Measurements from ENCODE around the gene GLRX3. TPM values are rescaled to one million over a fixed set of nuclear protein-coding genes. Genes with fewer than 3 reads are reported as not detected.

The GLRX3 gene
- total RNA-seq, 1 donor from 2014 or later = 137 TPM

DNA sequence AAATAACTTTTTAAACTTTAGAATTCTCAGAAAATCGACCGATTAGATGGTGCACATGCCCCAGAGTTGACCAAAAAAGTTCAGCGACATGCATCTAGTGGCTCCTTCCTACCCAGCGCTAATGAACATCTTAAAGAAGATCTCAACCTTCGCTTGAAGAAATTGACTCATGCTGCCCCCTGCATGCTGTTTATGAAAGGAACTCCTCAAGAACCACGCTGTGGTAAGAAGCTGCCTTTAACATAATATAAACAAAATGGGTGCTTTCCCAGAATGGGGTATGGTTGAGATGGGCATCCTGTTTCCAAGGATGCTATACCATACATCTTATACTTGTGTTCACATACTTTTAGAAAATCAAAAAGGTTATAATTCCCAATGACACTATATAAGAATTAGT lies 24.6 kb downstream of the GLRX3 start:
- no peak overlapping the region for H3K27ac ChIP-seq (ENCODE audit: low read depth, low read length)
- no peak for TF ChIP-seq EZH2 (IDR thresholded peaks at IDR 0.05; ENCODE audit: insufficient read depth, low read length)
- TF ChIP-seq, protein P1, sequence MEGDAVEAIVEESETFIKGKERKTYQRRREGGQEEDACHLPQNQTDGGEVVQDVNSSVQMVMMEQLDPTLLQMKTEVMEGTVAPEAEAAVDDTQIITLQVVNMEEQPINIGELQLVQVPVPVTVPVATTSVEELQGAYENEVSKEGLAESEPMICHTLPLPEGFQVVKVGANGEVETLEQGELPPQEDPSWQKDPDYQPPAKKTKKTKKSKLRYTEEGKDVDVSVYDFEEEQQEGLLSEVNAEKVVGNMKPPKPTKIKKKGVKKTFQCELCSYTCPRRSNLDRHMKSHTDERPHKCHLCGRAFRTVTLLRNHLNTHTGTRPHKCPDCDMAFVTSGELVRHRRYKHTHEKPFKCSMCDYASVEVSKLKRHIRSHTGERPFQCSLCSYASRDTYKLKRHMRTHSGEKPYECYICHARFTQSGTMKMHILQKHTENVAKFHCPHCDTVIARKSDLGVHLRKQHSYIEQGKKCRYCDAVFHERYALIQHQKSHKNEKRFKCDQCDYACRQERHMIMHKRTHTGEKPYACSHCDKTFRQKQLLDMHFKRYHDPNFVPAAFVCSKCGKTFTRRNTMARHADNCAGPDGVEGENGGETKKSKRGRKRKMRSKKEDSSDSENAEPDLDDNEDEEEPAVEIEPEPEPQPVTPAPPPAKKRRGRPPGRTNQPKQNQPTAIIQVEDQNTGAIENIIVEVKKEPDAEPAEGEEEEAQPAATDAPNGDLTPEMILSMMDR (IDR thresholded peaks at IDR 0.05; ENCODE audit: insufficient read depth, low read depth, low read length) = no peak
- H3K36me3 ChIP-seq (ENCODE audit: insufficient read depth, low read length) = peaks cover 27% of the 10 kb centered on the region
- FAIRE-seq = no peak
- H3K4me3 Mint-ChIP-seq (ENCODE audit: unreplicated experiment) = no peak overlapping the region
- no peak for DNase-seq (ENCODE audit: low read depth)
- H3K4me1 ChIP-seq (ENCODE audit: insufficient read depth, low read length) = no peaks in the 10 kb centered on the region
- peaks cover 9% of the 10 kb centered on the region for H3K36me3 Mint-ChIP-seq (ENCODE audit: low read depth, unreplicated experiment)
- no peak overlapping the region for H3K9ac ChIP-seq (ENCODE audit: low read length)
- no peaks in the 10 kb centered on the region for H3K9me3 Mint-ChIP-seq (ENCODE audit: unreplicated experiment)
- H2AFZ ChIP-seq (ENCODE audit: low read depth, low read length) = no peak overlapping the region
- H3K27me3 Mint-ChIP-seq (ENCODE audit: low read depth, unreplicated experiment) = no peaks in the 10 kb centered on the region
- H3K79me2 ChIP-seq (ENCODE audit: insufficient read depth, low read length) = peaks cover 44% of the 10 kb centered on the region
- H3K4me1 Mint-ChIP-seq (ENCODE audit: low read depth, unreplicated experiment) = no peaks in the 10 kb centered on the region
- no peak overlapping the region for H3K27ac Mint-ChIP-seq (ENCODE audit: unreplicated experiment)
- peaks cover 61% of the 10 kb centered on the region for H4K20me1 ChIP-seq (ENCODE audit: insufficient read depth, low read length)
- H3K4me3 ChIP-seq (ENCODE audit: insufficient read depth, low read depth, low read length) = no peak overlapping the region
- no peaks in the 10 kb centered on the region for H3K27me3 ChIP-seq (ENCODE audit: insufficient read depth, low read length)
- H3K9me3 ChIP-seq (ENCODE audit: insufficient read depth, low read depth, low read length) = no peaks in the 10 kb centered on the region
- H3K4me2 ChIP-seq (ENCODE audit: low read length) = no peak overlapping the region

DNA sequence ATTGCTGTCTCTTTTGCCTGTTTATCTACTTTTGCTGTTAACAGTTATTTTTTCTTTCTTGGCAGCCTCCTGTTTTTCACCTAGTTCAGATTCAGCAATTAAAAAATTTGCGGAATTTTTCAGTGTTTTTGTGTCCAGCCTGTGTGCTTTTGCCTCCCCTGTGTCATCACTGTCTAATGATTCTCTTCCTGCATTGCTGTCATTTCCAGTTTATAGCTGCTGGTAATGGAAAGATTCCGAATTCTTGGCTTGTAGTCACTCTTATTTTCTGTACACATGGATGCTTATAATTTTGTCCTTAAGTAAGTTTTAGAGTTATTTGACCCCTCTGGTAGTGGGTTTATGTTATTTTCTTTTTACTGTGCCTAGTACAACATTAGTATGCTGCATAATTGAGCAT lies 25.1 kb downstream of the GLRX3 start:
- H3K9me3 ChIP-seq (ENCODE audit: insufficient read depth, low read depth, low read length) = no peaks in the 10 kb centered on the region
- DNase-seq (ENCODE audit: low read depth) (no peak), FAIRE-seq (no peak)
- H3K36me3 ChIP-seq (ENCODE audit: insufficient read depth, low read length) = peaks cover 30% of the 10 kb centered on the region
- H3K4me2 ChIP-seq (ENCODE audit: low read length) = no peak overlapping the region
- H3K27me3 ChIP-seq (ENCODE audit: insufficient read depth, low read length) = no peaks in the 10 kb centered on the region
- H3K4me1 ChIP-seq (ENCODE audit: insufficient read depth, low read length) = no peaks in the 10 kb centered on the region
- Mint-ChIP-seq H3K9me3 (ENCODE audit: unreplicated experiment) (no peaks in the 10 kb centered on the region), H3K27me3 (ENCODE audit: low read depth, unreplicated experiment) (no peaks in the 10 kb centered on the region), H3K4me1 (ENCODE audit: low read depth, unreplicated experiment) (no peaks in the 10 kb centered on the region), H3K4me3 (ENCODE audit: unreplicated experiment) (no peak overlapping the region), H3K27ac (ENCODE audit: unreplicated experiment) (no peak overlapping the region), H3K36me3 (ENCODE audit: low read depth, unreplicated experiment) (peaks cover 8% of the 10 kb centered on the region)
- no peak overlapping the region for H3K27ac ChIP-seq (ENCODE audit: low read depth, low read length)
- TF ChIP-seq, protein P1 (IDR thresholded peaks at IDR 0.05; ENCODE audit: insufficient read depth, low read depth, low read length) = no peak
- TF ChIP-seq EZH2 (IDR thresholded peaks at IDR 0.05; ENCODE audit: insufficient read depth, low read length) = no peak
- H3K79me2 ChIP-seq (ENCODE audit: insufficient read depth, low read length) = peaks cover 38% of the 10 kb centered on the region
- H3K4me3 ChIP-seq (ENCODE audit: insufficient read depth, low read depth, low read length) = no peak overlapping the region
- H4K20me1 ChIP-seq (ENCODE audit: insufficient read depth, low read length) = peaks cover 61% of the 10 kb centered on the region
- no peak overlapping the region for H3K9ac ChIP-seq (ENCODE audit: low read length)
- no peak overlapping the region for H2AFZ ChIP-seq (ENCODE audit: low read depth, low read length)

DNA sequence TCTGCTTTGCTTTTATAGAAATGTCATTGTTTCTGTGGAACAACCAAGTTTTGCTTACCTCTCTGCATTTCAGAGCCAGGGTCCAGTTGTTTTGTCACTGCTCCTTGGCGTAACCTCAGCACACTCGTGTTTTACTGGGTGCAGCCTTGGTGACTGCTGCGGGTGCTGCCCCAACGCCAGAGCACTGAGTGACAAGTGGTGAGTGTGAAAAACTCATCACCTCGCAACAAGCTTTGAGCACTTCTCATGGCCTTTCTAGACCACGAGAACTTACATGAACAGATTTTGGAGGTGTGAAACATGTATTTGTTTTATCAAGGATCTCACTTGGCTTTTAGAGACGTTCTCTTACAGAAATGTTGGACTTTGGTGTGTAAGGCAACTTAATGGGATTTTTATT lies 31.0 kb downstream of the GLRX3 start:
- Histone ChIP-seq H3K27me3 (ENCODE audit: insufficient read depth, low read length) (no peaks in the 10 kb centered on the region), H3K36me3 (ENCODE audit: insufficient read depth, low read length) (peaks cover 33% of the 10 kb centered on the region), H2AFZ (ENCODE audit: low read depth, low read length) (no peak overlapping the region), H3K9me3 (ENCODE audit: insufficient read depth, low read depth, low read length) (no peaks in the 10 kb centered on the region), H3K9ac (ENCODE audit: low read length) (no peak overlapping the region), H3K4me2 (ENCODE audit: low read length) (no peak overlapping the region), H3K79me2 (ENCODE audit: insufficient read depth, low read length) (peaks cover 9% of the 10 kb centered on the region), H4K20me1 (ENCODE audit: insufficient read depth, low read length) (peaks cover 53% of the 10 kb centered on the region), H3K4me1 (ENCODE audit: insufficient read depth, low read length) (peaks cover 4% of the 10 kb centered on the region), H3K27ac (ENCODE audit: low read depth, low read length) (no peak overlapping the region), H3K4me3 (ENCODE audit: insufficient read depth, low read depth, low read length) (no peak overlapping the region)
- FAIRE-seq (no peak), DNase-seq (ENCODE audit: low read depth) (no peak)
- Mint-ChIP-seq H3K36me3 (ENCODE audit: low read depth, unreplicated experiment) (peaks cover 9% of the 10 kb centered on the region), H3K9me3 (ENCODE audit: unreplicated experiment) (no peaks in the 10 kb centered on the region), H3K27ac (ENCODE audit: unreplicated experiment) (no peak overlapping the region), H3K27me3 (ENCODE audit: low read depth, unreplicated experiment) (no peaks in the 10 kb centered on the region), H3K4me3 (ENCODE audit: unreplicated experiment) (no peak overlapping the region), H3K4me1 (ENCODE audit: low read depth, unreplicated experiment) (peaks cover 8% of the 10 kb centered on the region)
- TF ChIP-seq, protein P1 (IDR thresholded peaks at IDR 0.05; ENCODE audit: insufficient read depth, low read depth, low read length) = no peak
- no peak for TF ChIP-seq EZH2 (IDR thresholded peaks at IDR 0.05; ENCODE audit: insufficient read depth, low read length)

Measured in astrocyte (in vitro differentiated cells and primary cell).